ENCODE data around the gene ST7. TPM values are rescaled to one million over a fixed set of nuclear protein-coding genes. Genes with fewer than 3 reads are reported as not detected.

The ST7 gene
- total and polyA plus RNA-seq, 2 of the 8 experiments (the other 6 are each of a cell fraction or from before 2014, with no cell fraction given): 16.3 to 18.0 TPM

- Histone ChIP-seq H2AK5ac (ENCODE audit: low read depth, low read length) (no peak overlapping the region), H4K5ac (ENCODE audit: insufficient read length, low read depth, low read length) (no peak overlapping the region), H4K8ac (ENCODE audit: extremely low read depth, insufficient read depth, low read length) (no peak overlapping the region), H4K91ac (replicated peaks; ENCODE audit: insufficient read length, low read length) (no peak overlapping the region), H3K4ac (replicated peaks; ENCODE audit: insufficient read length, low read depth, low read length) (no peak overlapping the region), H3K18ac (ENCODE audit: extremely low read depth, low read length) (no peak overlapping the region), H3K56ac (replicated peaks; ENCODE audit: insufficient read length, low read depth, low read length) (no peak overlapping the region), H3K9ac (replicated peaks in 1 of 4; ENCODE audit: extremely low read depth in 1 of 4, low read depth in 3 of 4, low read length in 3 of 4) (no peak overlapping the region), H3K27me3 (replicated peaks in 1 of 4; ENCODE audit: control insufficient read depth in 3 of 4, extremely low read depth in 1 of 4, insufficient read depth in 3 of 4, low read length in 3 of 4) (no peaks in the 10 kb centered on the region), H3K14ac (ENCODE audit: insufficient read length) (no peak overlapping the region), H2BK15ac (ENCODE audit: low read length) (no peak overlapping the region), H2BK120ac (replicated peaks; ENCODE audit: low read depth, low read length) (no peak overlapping the region), H4K20me1 (replicated peaks in 1 of 2; ENCODE audit: control insufficient read depth in 1 of 2, insufficient read depth in 2 of 2, low read length in 2 of 2) (no peaks in the 10 kb centered on the region), H2BK20ac (ENCODE audit: low read length) (no peak overlapping the region), H3K79me1 (ENCODE audit: low read depth, low read length) (no peaks in the 10 kb centered on the region), H3K4me1 (replicated peaks in 1 of 4; ENCODE audit: control insufficient read depth in 3 of 4, insufficient read depth in 4 of 4, low read length in 3 of 4) (peaks cover 2 to 14% (median 10%) of the 10 kb centered on the region in 4 experiments; a peak in 4 of 7 replicates), H2AFZ (ENCODE audit: low read length) (no peak overlapping the region), H3K9me3 (ENCODE audit: insufficient read depth in 2 of 2, low read depth in 1 of 2, low read length in 1 of 2) (no peaks in the 10 kb centered on the region), H3K4me3 (ENCODE audit: extremely low read depth in 1 of 4, insufficient read depth in 2 of 4, low read depth in 3 of 4, low read length in 4 of 4) (no peak overlapping the region), H3K36me3 (ENCODE audit: control insufficient read depth in 2 of 4, insufficient read depth in 4 of 4, low read length in 3 of 4) (no peaks in the 10 kb centered on the region), H2BK12ac (ENCODE audit: low read depth, low read length) (no peak overlapping the region), H3K27ac (ENCODE audit: low read depth, low read length) (no peak overlapping the region), H3K79me2 (ENCODE audit: control insufficient read depth in 1 of 2, insufficient read depth in 2 of 2, low read length in 2 of 2) (peaks cover 0 to 51% of the 10 kb centered on the region in 2 experiments; a peak in 2 of 4 replicates), H3K23me2 (ENCODE audit: low read depth, low read length) (no peaks in the 10 kb centered on the region), H3K23ac (ENCODE audit: insufficient read length) (no peak overlapping the region), H2BK5ac (ENCODE audit: low read depth, low read length) (no peak overlapping the region), H3K4me2 (ENCODE audit: insufficient read depth in 1 of 2, low read depth in 2 of 2, low read length in 2 of 2) (no peak overlapping the region)
- FAIRE-seq: no peak
- ChIA-PET POLR2A (ENCODE audit: partially characterized antibody) (interaction anchor here (0.6 to 6.7 kb wide), 2 partner anchors 13 to 79 kb away, joined by 5 to 34 read pairs; partner anchors contain the start of gene ST7), CTCF (ENCODE audit: partially characterized antibody) (interaction anchor here (0.7 to 2.5 kb wide), 4 partner anchors 10 to 47 kb away, joined by 3 to 8 read pairs (median 4); partner anchors contain the start of gene ST7)
- no peak for DNase-seq (ENCODE audit: low read depth in 1 of 2, low spot score in 2 of 2)
- no peak for TF ChIP-seq SP1 (IDR thresholded peaks at IDR 0.05; ENCODE audit: low read depth, low read length)
- no peak for TF ChIP-seq BRCA1 (IDR thresholded peaks at IDR 0.05; ENCODE audit: low read depth, low read length)
- no peak for TF ChIP-seq TCF12 (IDR thresholded peaks at IDR 0.05; ENCODE audit: low read depth, low read length)
- no peak for TF ChIP-seq EP300 (IDR thresholded peaks at IDR 0.05; ENCODE audit: borderline replicate concordance in 1 of 2, low read depth in 2 of 2, low read length in 2 of 2)
- no peak for TF ChIP-seq RNF2 (IDR thresholded peaks at IDR 0.05; ENCODE audit: borderline replicate concordance, low read depth, low read length, missing control alignments, poor library complexity, severe bottlenecking)
- TF ChIP-seq, protein P1, sequence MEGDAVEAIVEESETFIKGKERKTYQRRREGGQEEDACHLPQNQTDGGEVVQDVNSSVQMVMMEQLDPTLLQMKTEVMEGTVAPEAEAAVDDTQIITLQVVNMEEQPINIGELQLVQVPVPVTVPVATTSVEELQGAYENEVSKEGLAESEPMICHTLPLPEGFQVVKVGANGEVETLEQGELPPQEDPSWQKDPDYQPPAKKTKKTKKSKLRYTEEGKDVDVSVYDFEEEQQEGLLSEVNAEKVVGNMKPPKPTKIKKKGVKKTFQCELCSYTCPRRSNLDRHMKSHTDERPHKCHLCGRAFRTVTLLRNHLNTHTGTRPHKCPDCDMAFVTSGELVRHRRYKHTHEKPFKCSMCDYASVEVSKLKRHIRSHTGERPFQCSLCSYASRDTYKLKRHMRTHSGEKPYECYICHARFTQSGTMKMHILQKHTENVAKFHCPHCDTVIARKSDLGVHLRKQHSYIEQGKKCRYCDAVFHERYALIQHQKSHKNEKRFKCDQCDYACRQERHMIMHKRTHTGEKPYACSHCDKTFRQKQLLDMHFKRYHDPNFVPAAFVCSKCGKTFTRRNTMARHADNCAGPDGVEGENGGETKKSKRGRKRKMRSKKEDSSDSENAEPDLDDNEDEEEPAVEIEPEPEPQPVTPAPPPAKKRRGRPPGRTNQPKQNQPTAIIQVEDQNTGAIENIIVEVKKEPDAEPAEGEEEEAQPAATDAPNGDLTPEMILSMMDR (IDR thresholded peaks at IDR 0.05; ENCODE audit: control extremely low read depth in 1 of 3, insufficient read depth in 1 of 3, low read depth in 1 of 3, low read length in 3 of 3): no peak
- TF ChIP-seq BACH1 (IDR thresholded peaks at IDR 0.05; ENCODE audit: low read length): no peak
- TF ChIP-seq RAD21 (IDR thresholded peaks at IDR 0.05 in 1 of 2, conservative IDR thresholded peaks at IDR 0.05 in 1 of 2; ENCODE audit: low read depth in 2 of 2, low read length in 2 of 2): no peak
- no peak for TF ChIP-seq CREB1 (IDR thresholded peaks at IDR 0.05)
- TF ChIP-seq MAX (IDR thresholded peaks at IDR 0.05): no peak
Measured at GRCh38 chr7:116966601-116967000, 13.3 kb downstream of the ST7 start.

Measured in H1 (cell line).